Measurements from ENCODE around the gene NUDT7. TPM values are rescaled to one million over a fixed set of nuclear protein-coding genes. Genes with fewer than 3 reads are reported as not detected.
A peak's percentile ranks its signal among the peaks of the same experiment; 100 is the strongest.

Gene NUDT7
- total and polyA plus RNA-seq, 11 donors, result 10.6 to 86.4 (median 31.0) TPM

DNA sequence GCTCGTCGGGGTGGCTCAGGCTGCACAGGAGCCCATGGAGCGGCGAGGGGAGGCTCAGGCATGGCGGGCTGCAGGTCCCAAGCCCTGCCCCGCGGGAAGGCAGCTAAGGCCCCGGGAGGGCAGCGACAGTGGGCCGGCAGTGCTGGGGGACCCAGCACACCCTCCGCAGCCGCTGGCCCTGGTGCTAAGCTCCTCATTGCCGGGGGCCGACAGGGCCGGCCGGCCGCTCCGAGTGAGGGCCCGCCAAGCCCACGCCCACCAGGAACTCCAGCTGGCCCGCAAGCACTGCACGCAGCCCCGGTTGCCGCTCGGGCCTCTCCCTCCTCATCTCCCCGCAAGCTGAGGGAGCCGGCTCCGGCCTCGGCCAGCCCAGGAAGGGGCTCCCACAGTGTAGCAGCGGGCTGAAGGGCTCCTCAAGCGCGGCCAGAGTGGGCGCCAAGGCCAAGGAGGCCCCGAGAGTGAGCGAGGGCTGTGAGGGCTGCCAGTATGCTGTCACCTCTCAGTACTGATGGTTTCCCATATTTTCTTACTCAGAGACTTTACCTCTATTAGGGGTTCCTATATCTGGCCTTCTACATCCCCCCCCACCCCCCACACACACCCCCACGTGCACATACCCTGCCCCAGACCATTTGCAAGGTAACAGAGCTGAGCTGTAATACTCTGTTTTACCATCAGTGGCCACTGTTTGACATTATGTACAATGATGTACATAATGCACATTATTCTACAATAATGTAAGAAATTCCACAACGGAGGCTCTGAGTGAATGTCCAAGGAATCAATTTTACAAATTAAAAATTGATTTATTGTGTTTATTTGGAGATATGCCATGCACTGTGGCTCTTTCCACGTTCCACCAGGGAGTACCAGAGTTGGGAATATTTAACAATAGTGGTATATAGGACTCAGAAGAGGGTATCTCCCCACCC lies 62.4 kb downstream of the NUDT7 start:
- Histone ChIP-seq H3K4me3 (no peak overlapping the region), H3K36me3 (no peaks in the 10 kb centered on the region), H3K4me1 (peaks cover 0 to 20% (median 7%) of the 10 kb centered on the region in 12 donors), H3K27ac (no peak overlapping the region), H3K27me3 (peaks cover 6 to 39% (median 13%) of the 10 kb centered on the region in 9 donors), H3K9me3 (no peaks in the 10 kb centered on the region)
- 77 to 91% (median 88%) methylated on average over 9 to 38 of the region's 38 CpGs for WGBS, 4 donors
- ATAC-seq (no peak), DNase-seq (no peak)
- intact Hi-C loops (cut with DNase I), result loop anchor here in 3 of 10 donors (5.0 to 10.0 kb wide), 3 partner anchors 110 to 188 kb away; no protein-coding TSS in a partner anchor
- no peak for TF ChIP-seq POLR2A (IDR thresholded peaks at IDR 0.05)
- TF ChIP-seq, protein P1, sequence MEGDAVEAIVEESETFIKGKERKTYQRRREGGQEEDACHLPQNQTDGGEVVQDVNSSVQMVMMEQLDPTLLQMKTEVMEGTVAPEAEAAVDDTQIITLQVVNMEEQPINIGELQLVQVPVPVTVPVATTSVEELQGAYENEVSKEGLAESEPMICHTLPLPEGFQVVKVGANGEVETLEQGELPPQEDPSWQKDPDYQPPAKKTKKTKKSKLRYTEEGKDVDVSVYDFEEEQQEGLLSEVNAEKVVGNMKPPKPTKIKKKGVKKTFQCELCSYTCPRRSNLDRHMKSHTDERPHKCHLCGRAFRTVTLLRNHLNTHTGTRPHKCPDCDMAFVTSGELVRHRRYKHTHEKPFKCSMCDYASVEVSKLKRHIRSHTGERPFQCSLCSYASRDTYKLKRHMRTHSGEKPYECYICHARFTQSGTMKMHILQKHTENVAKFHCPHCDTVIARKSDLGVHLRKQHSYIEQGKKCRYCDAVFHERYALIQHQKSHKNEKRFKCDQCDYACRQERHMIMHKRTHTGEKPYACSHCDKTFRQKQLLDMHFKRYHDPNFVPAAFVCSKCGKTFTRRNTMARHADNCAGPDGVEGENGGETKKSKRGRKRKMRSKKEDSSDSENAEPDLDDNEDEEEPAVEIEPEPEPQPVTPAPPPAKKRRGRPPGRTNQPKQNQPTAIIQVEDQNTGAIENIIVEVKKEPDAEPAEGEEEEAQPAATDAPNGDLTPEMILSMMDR (IDR thresholded peaks at IDR 0.05), result peak in 5 of 12 donors; percentile 6 to 30 (median 20)

DNA sequence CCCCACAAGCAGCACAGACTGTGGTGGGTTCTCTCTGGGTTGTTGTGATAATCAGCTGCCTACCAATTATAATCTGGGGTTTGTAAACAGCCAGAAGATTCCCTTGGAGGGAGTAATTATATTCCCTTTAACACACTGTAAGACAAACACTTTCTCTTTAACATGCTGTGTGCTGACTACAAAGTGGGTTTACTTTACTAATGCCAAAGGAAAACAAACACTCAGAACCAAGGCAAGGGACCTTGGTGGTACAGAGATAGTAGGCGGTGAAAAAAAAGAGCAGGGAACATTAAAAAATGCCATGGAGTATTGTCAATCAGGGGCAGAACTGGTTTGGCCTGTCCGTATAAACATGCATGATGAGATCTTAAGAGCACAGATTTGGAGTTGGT lies 63.1 kb downstream of the NUDT7 start:
- TF ChIP-seq, protein P1 (IDR thresholded peaks at IDR 0.05), result no peak
- TF ChIP-seq POLR2A (IDR thresholded peaks at IDR 0.05), result no peak
- intact Hi-C loops (cut with DNase I), result loop anchor here in 3 of 10 donors (5.0 to 10.0 kb wide), 3 partner anchors 111 to 187 kb away; no protein-coding TSS in a partner anchor
- H3K27ac ChIP-seq, result no peak overlapping the region
- H3K27me3 ChIP-seq, result peaks cover 6 to 46% (median 13%) of the 10 kb centered on the region in 9 donors
- 62 to 90% (median 87%) methylated on average over 2 of the region's 2 CpGs for WGBS, 4 donors
- H3K4me3 ChIP-seq, result no peak overlapping the region
- DNase-seq (no peak), ATAC-seq (no peak)
- peaks cover 0 to 25% (median 7%) of the 10 kb centered on the region in 12 donors for H3K4me1 ChIP-seq
- no peaks in the 10 kb centered on the region for H3K9me3 ChIP-seq
- H3K36me3 ChIP-seq, result no peaks in the 10 kb centered on the region

DNA sequence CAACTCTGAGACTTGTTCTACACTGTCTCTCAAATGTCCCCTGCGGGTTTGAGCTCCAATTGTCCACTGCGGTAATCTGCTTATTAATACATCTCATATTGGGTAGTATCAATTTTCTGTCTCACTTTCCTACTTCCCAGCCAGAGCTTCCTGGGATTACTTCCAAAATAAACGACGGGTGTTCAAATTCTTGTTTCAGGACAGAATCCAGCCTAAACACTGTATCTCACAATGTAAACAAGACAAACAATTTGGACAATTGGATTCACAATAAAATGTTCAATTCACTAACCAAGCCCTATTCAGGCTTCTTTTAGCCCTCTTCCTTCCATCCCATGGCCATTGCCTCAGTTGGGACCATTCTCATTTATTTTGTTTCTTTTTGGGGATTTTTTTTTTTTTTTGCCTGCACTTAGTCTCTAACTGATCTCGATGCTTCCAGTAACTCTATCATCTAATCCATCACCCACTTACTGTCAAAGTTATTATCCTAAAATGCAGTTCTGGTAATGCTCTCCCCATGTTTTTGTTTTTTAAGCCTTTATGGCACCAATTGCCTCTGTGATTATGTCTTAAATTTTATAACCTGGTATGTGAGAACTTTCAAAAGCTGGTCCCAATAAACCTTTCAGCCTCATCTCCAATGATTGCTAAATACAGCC lies 64.0 kb downstream of the NUDT7 start:
- H3K27ac ChIP-seq, result no peak overlapping the region
- H3K36me3 ChIP-seq, result no peaks in the 10 kb centered on the region
- H3K4me3 ChIP-seq, result no peak overlapping the region
- DNase-seq (no peak), ATAC-seq (no peak)
- 55 to 69% (median 59%) methylated on average over 5 of the region's 5 CpGs for WGBS, 4 donors
- H3K4me1 ChIP-seq, result peaks cover 0 to 25% (median 7%) of the 10 kb centered on the region in 12 donors
- no peak for TF ChIP-seq POLR2A (IDR thresholded peaks at IDR 0.05)
- TF ChIP-seq, protein P1 (IDR thresholded peaks at IDR 0.05), result no peak
- no peaks in the 10 kb centered on the region for H3K9me3 ChIP-seq
- intact Hi-C loops (cut with DNase I), result loop anchor here in 3 of 10 donors (5.0 to 10.0 kb wide), 3 partner anchors 112 to 186 kb away; no protein-coding TSS in a partner anchor
- H3K27me3 ChIP-seq, result peaks cover 6 to 55% (median 13%) of the 10 kb centered on the region in 9 donors

DNA sequence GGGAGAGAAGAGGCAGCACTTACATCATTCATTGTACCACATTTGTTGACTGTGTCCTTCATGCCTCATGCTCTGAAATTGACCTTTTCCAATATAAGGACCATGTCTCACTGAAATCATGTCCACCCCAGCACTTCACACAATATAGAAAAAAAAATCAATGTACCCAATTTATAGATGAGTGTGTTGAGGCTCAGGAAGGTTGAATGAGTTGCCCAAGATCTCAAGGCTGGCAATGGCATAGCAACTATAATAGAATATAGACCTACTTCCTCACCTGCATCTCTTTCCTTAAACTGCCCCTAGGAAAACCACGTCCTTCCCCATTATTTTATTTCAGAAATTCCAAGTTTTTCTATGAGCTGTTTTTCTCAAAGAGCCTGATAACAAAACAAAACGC lies 65.1 kb downstream of the NUDT7 start:
- Histone ChIP-seq H3K27me3 (peaks cover 6 to 65% (median 13%) of the 10 kb centered on the region in 9 donors), H3K9me3 (no peaks in the 10 kb centered on the region), H3K4me3 (no peak overlapping the region), H3K27ac (no peak overlapping the region), H3K36me3 (no peaks in the 10 kb centered on the region), H3K4me1 (peaks cover 0 to 25% (median 7%) of the 10 kb centered on the region in 12 donors)
- no peak for ATAC-seq
- intact Hi-C loops (cut with DNase I), result loop anchor here in 3 of 10 donors (5.0 to 10.0 kb wide), 3 partner anchors 113 to 185 kb away; no protein-coding TSS in a partner anchor
- WGBS, 4 donors, result 44 to 55% (median 46%) methylated on average over 2 of the region's 2 CpGs
- DNase-seq, result no peak
- TF ChIP-seq, protein P1 (IDR thresholded peaks at IDR 0.05), result no peak
- no peak for TF ChIP-seq POLR2A (IDR thresholded peaks at IDR 0.05)

Data from heart left ventricle (tissue), 16 donors.